OCI-M2 (cell line): Measurements from ENCODE around the gene NAV2.

ENCODE experiments used
- DNase-seq: peaks from one replicate; lab custom pipeline; 2025; ENCODE audit not compliant: unreplicated experiment; lab: John Stamatoyannopoulos, UW

Gene NAV2

DNA sequence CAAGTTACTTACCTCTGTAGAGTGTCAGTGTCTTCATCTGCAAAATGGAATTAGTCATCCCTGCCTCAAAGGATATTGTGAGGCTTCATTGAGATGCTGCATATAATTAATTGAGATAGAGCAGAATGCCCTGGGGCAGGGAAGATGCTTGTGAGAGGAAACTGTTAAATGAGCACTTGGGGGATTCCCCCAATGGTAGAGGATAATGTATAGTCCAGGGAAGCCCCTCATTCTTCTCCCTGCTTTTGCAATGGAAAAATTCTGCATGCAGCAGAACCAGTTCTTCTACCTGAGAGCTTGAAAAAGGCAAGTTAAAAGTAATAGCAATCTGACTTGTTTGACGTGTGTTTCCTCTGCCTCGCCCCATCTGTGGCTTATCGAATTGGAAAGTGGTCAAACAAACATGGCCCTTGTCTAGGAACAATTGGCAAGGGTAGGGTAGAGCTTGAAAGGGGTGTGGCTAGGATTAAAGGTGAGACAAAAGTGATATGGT is 90.9 kb downstream of the NAV2 start:
- DNase-seq, result no peak

DNA sequence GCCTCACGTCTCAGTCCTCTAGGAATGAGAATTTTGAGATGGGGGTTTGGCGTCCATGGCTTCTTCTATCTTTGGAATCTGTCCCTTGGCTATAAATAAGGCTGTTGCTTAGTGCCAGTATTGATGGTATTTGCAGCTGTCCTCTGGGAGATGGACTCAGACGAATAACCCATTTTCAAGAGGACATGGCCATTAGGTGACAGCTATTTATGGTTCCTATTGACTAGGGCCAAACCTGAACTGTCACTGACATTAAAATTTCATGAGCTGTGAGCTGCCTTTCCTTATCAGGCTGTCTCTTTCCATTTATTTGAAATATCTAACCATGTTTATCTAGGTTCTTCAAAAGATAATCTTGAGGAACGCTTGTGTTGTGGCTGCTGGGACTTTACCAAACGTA is 92.7 kb downstream of the NAV2 start:
- DNase-seq, result no peak

DNA sequence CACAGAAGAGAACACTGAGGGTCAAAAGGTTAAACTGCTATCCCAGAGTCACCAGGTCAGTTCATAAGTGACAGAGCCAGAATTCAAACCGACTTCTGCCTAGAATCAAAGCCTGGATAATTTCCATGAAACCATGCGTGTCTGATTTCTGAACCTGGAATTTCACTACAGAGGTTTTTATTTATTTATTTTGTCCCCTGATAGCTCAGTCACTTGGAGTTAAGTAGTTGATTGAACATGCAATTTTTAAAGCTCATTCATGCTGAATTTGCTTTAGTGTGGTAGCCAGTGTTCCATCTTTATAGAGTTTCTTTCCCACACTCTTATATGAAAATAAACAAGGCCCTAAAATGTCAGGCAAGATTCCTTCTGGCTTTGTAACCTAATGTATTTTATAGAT is 93.2 kb downstream of the NAV2 start:
- DNase-seq, result no peak

- no peak for DNase-seq
Observed at GRCh38 chr11:19806251-19806650, 93.6 kb downstream of the NAV2 start.

DNA sequence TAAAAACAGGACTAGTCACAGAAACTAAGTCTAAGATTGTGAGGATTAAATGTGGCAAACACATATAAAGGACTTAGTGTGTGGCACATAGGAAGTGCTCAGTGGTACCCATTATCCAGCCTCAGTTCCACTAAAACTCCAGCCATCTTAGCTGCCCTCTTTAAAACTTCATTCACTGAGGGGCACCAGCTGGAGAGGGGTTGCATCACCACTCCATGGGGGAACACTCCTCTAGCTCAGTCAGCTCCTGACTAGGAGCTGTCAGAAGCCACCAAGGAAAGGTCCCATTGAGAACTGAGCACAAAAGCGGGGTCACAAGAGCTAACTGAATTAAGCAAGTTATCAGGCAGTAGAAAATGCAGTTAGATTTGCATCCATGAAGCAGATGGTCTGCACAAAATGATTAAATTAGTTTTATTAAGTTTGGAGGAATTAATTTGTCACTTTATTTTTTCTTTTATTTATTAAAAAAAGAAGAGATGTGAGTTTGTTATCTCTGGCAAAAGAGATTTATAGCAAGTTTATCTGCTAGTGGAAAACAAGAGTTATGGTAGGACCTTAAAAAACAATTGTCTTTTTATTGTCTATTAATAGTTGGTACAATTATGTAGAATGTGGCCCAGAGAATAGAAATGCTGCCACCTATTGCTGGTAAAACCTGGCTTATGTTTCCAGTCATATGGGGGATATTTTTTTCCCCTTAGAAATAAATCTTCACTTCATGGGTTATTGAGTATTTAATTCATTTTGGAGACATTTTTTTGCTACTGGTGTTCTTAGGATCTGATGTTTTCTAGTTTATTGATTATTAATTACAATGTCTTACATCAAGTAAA is 95.7 kb downstream of the NAV2 start:
- no peak for DNase-seq

DNA sequence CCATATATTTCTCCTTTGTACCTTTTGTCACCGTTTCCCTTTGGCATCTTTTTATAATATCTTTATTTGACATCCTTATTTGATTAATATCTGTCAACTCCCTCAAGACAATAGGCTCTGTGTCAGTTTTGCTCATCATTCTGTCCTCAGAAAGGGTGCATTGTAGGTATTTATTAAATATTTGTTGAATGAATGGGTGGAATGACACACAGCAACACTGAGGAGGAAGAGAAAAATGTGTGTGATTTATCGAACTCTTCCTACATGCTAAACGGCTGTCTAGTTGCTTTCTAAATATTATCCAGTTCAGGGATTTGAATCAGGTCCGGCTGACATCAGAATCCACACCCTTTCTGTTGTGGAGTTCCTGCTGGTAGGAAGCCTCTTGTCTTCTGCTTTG is 98.2 kb downstream of the NAV2 start:
- no peak for DNase-seq

DNA sequence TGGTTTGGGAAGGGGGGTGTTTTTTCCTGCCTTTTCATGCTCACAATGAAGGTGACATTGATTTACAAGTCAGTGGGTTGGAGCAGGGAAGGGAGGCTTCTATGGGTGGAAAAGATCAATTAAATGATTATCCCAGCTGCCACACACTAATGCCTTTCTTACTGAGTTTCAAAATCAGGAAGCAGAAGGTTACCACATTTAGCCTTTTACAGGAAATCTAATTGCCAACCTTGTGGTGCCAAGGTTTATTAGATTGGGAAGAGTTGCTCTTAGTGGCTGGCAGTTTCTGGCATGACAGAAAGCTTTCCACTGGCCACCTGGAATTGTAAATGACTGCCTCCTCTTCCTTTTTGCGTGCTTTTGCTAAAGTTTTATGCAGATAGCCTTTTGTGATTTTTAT is 98.7 kb downstream of the NAV2 start:
- no peak for DNase-seq

GRCh38 chr11:19812096-19812495 is 99.5 kb downstream of the NAV2 start:
- DNase-seq, result no peak

DNA sequence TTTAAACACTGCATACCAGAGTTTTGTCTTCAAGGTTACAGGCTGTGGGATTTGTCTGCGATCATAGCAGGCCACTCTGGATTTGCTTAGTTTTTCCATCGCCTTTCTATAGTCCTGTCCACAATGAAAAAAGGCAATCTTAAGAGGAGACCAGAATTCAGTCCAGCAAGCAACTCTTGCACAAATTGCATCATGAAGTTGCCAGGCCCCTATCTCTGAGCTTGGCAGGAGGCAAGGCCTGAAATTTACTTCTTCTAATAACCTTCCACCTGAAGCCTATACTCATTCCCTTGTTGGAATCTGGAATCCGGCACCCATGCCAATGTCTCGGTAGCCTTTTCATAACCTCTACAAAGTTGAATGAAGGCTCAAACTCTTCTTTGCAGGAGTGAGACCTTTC is 100.1 kb downstream of the NAV2 start:
- DNase-seq, result no peak

GRCh38 chr11:19813158-19813879 is 100.7 kb downstream of the NAV2 start:
- no peak for DNase-seq

GRCh38 chr11:19814421-19814820 is 101.8 kb downstream of the NAV2 start:
- DNase-seq, result no peak

DNA sequence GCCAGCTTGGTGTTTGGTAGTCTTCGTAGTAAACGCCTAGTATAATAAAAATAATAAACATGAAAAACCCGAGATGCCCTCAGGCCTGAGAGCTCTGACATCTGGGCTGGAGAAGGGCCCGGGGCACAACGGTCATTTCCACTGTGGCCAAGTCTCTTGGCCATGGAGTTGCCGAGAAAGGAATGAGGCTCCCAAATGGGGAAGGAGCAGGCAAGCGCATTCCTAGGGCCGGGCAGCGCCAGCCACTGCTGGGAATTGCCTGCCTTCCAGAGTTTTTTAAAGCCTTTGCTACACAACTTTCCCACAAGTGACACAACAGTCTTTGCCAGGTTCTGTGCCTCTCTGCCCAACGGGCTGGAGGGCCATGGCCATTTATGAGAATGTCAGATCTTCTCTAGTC is 103.4 kb downstream of the NAV2 start:
- DNase-seq, result no peak

DNA sequence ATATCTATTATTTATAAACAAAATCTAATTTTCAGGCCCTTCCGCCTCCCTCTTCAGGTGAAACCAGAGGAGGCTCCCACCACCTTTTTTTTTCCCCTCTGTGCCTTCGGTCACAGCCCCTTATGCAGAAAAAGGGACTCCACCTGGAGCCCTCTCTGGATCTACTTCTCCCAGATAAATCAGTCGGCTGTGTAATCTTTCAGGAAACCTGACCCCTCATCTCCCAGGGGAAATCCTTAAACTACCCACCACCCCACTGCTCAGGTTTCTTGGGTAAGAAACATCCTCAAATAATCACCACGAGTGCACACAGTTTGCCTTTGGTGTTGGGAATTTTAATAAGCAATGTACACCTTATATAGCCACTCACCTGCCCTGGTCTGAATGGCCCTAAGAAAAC is 104.2 kb downstream of the NAV2 start:
- no peak for DNase-seq

GRCh38 chr11:19817265-19817851 is 104.7 kb downstream of the NAV2 start:
- DNase-seq, result no peak

DNA sequence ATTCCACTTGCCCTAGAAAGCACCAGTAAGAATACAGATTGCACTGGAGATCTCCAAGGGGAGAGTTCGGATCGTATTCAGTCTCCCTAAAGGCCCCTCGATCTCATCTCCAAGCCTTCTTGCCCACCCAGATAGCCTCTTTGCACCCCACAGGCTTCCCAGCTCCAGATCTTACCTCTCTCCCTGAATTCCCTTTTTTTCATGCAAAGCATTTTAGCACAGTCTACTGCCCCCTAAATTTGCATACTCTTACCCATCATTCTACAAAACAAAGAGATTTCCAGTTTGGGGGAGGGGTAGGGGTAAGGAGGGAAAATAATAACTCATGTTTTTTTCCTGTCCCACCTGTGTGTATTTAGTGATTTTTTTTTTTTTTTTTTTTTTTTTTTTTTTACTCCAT is 105.2 kb downstream of the NAV2 start:
- no peak for DNase-seq

GRCh38 chr11:19818619-19819018 is 106.0 kb downstream of the NAV2 start:
- no peak for DNase-seq

DNA sequence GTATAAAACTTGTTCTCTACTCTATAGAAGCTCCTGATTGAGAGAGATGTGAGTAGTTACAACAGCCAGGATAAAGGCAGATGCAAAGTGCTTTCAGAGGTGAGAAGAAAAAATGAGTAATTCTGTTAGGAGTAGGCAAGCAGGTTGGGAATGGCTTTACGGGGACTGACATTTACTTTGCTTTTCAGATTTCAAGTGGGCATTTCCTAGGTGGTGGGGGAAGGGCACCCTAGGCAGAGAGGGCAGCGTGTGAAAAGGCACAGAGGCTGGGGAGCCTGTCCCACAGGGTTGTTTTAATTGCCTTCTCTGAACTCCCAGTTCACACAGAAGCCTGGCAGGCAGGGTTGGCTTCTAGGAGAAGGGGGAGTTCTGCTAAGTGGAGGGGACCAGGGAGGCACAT is 106.5 kb downstream of the NAV2 start:
- DNase-seq, result no peak

- DNase-seq, result no peak
Observed at GRCh38 chr11:19820100-19820499, 107.5 kb downstream of the NAV2 start.

DNA sequence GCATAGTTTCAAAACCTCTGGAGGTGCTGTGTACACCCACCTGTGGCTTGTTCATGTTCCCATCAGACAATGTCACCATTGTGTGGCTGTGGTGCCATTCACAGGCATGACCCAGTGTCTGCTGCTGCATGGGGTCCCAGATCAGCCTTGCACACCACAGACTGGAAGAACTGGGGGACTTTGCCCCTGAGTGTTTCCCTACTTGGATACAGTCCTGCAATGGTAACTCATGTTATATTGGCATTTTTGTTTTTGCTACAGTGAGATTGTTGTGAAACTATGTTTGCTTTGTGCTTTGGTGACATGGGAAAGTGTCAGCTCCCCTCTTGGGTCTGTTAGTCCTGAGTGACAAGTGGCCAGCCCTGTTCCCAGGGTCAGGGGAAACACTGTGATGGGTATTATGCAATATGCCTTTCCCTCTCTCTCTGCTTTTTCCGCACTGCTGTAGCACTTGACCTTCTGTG is 108.8 kb downstream of the NAV2 start:
- no peak for DNase-seq

GRCh38 chr11:19821993-19822392 is 109.4 kb downstream of the NAV2 start:
- DNase-seq, result no peak

DNA sequence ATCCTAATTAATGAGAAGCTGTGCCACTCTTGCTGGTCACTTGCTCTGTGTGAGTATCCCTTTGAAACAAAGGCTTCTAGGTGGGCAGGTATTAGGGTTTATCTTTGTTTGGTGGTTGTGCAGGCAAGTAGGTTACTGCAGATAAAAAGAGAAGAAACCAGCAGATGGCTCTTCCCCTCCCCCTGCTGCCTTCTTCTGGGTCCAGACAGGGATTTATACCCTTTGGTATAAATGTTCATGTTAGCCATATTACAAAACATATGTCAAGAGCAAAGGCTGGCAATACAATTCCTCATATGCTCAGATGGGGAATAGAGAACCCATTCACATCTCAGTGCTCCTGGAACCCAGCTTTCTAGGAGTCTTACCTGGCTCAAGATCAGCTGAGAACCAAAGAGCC is 109.9 kb downstream of the NAV2 start:
- no peak for DNase-seq

DNA sequence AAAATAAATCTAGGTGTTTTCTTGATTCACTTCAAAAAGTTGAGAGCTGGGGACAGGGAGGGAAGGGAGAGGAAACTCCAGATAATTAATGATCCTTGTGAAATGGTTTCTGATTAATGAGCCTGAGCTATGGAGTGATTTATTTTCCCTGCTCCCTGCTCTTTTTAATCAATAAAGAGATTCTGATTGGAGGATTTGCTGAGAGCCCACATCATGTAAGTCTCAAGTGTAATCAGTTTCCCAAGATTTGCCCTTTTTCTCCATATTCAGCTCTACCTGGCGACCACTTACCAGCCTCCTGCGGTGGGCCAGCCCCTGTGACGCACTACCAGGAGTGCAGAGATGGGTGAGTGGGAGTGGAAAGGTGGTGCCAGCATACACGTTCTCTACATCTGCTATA is 114.0 kb downstream of the NAV2 start:
- no peak for DNase-seq
